D341Med (cell line): ENCODE data around the gene KRTAP5-2.
"Not testable (repeated sequence)": the region's sequence is repeated elsewhere in the genome, so short reads cannot be mapped to it uniquely, and the experiment has no call there.

Experiments used
- DNase-seq: peaks from one replicate; pipeline ENCODE4 v3.0.0; 2012; ENCODE audit warnings: low spot score

KRTAP5-2 gene

DNA sequence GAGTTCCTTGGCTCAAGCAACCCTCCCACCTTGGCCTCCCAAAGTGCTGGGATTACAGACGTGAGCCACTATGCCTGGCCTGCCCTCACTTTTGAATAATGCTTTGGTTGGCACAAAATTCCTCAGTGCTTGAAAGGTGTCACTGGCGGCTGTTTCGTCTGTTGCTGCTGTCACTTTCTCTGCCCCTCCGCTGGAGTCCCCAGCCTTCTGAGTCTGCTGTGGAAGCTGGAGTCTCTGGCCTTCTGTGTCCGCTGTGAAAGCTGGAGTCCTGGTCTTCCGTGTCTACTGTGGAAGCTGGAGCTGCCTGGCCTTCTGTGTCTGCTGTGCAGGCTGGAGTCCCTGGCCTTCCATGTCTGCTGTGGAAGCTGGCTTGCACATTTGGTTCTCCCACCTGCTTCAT is 8.1 kb downstream of the KRTAP5-2 start:
- no peak for DNase-seq

- not testable (repeated sequence) for DNase-seq
Observed at GRCh38 chr11:1589191-1589963, 8.7 kb downstream of the KRTAP5-2 start.

GRCh38 chr11:1586699-1587098 is 11.4 kb downstream of the KRTAP5-2 start:
- DNase-seq, result no peak

DNA sequence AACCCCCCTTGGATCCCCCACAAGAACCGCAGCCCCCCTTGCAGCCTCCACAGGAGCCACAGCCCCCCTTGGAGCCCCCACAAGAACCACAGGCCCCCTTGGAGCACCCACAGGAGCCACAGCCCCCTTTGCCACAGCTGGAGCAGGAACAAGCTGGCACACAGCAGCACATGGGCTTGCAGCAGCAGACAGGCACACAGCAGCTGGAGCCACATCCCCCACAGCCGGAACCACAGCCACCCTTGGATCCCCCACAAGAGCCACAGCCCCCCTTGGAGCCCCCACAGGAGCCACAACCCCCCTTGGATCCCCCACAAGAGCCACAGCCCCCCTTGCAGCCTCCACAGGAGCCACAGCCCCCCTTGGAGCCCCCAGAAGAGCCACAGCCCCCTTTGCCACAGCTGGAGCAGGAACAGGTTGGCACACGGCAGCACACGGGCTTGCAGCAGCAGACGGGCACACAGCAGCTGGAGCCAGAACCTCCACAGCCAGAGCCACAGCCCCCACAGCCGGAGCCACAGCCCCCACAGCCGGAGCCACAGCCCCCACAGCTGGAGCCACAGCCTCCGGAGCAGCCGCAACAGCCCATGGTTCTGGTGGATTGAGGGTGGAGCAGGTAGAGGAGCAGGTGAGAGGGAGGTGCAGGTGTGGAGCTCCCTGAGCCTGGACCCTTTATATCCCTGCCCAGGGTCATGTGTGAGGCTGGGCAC is 13.3 kb downstream of the KRTAP5-2 start, which contains the start of gene KRTAP5-1:
Gene KRTAP5-1 (minus strand): TSS at position 623 of the 710 bp plus-strand sequence. CDS start 34 bp downstream, at position 589.
- DNase-seq, result not testable (repeated sequence)

DNA sequence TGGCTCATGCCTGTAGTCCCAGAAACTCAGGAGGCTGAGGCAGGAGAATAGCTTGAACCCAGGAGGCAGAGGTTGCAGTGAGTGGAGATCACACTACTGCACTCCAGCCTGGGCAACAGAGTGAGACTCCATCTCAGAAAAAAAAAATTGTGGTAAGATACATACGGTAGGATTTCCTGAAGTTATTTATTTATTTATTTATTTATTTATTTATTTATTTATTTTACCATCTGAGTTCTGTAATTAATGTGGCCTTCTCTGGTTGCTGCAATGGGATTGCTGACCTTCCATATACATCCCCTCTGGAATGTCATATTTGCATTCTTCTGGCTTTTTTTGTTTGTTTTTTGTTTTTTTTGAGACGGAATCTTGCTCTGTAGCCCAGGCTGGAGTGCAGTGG is 15.2 kb downstream of the KRTAP5-2 start:
- not testable (repeated sequence) for DNase-seq

DNA sequence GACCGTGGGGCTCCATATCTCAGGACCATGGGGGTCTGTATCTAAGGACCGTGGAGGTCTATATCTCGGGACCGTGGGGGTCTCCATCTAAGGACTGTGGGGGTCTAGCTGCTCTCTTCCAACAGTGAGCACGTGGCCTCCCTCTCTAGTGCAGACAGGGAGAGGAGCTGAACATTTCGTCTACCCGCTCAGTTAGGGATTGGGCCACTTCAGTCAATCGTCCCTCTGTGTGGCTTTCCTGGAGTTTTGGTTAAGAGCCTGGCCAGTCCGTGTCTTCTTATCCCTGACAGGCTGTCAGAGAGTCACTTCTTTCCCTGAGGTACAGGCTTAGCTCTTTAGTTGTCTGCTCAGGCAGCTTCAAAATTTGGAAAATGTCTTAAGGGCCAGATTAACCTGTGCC is 16.1 kb downstream of the KRTAP5-2 start:
- no peak for DNase-seq

- no peak for DNase-seq
Observed at GRCh38 chr11:1576825-1577224, 21.3 kb downstream of the KRTAP5-2 start.

DNA sequence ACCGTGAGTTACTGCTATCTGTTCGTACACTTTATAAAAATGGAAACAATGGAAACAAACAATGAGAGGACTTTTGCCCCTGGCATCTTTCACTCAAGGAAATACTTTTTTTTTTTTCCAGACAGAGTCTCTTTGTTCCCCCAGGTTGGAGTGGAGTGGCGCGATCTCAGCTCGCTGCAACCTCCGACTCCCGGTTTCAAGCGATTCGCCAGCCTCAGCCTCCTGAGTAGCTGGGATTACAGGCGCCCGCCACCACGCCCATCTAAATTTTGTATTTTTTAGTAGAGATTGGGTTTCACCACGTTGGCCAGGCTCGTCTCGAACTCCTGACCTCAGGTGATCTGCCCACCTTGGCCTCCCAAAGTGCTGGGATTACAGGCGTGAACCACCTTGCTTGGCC is 22.3 kb downstream of the KRTAP5-2 start:
- DNase-seq, result not testable (repeated sequence)

- DNase-seq, result no peak
Observed at GRCh38 chr11:1574933-1575242, 23.2 kb downstream of the KRTAP5-2 start.

- DNase-seq, result peak; percentile 88
Observed at GRCh38 chr11:1574238-1574932, 23.7 kb downstream of the KRTAP5-2 start.

DNA sequence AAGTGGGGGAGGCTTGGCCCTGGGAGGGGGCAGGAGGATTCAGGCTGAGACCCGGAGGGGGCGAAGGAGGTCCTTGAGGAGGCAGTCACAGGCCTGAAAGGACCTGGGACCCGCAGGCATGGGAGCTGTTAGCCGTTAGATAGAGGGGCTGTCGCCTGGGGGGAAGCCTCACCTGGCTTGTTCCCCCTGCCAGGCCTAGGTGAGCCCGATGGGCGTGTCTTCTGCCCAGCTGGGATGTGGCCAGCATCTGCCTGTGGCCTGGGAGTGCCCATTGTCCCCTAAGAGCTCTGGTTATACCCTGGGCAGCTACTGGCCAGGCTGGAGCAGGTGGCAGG is 24.2 kb downstream of the KRTAP5-2 start:
- peak; percentile 42 for DNase-seq

GRCh38 chr11:1573077-1573902 is 24.8 kb downstream of the KRTAP5-2 start:
- peak; percentile 44 for DNase-seq

- peak; percentile 98 for DNase-seq
Observed at GRCh38 chr11:1572197-1573076, 25.7 kb downstream of the KRTAP5-2 start, which contains the start of gene DUSP8. Gene DUSP8 (minus strand): TSS chr11:1572271. CDS start chr11:1565826, 6,445 bp downstream.

GRCh38 chr11:1571760-1572196 is 26.3 kb downstream of the KRTAP5-2 start:
- DNase-seq, result no peak

GRCh38 chr11:1570896-1571759 is 27.0 kb downstream of the KRTAP5-2 start:
- DNase-seq, result peak; percentile 51

- DNase-seq, result no peak
Observed at GRCh38 chr11:1570531-1570895, 27.6 kb downstream of the KRTAP5-2 start.

DNA sequence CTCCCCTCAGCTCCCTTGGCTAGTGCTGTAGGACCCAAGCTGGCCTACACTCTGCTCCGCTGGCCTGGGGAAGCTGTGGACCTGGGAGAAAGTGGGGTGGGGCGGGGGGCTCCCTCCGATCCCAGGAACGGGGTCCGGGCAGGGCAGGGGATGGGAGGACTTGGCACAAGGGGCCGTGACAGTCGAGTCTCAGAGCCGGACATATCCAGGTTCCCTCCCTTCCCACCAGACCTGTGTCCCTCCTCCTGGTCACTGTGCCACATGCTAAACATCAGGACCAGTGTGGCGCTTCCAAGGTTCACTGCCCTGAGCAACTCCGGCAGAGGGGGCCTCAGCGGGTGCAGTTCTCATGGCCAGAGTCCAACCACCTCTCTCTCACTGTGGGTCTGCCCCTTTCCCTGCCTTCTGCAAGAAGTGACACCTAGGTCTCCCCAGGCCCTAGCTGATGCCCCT is 28.1 kb downstream of the KRTAP5-2 start:
- DNase-seq, result peak; percentile 2

GRCh38 chr11:1569251-1569780 is 28.8 kb downstream of the KRTAP5-2 start:
- DNase-seq, result no peak

DNA sequence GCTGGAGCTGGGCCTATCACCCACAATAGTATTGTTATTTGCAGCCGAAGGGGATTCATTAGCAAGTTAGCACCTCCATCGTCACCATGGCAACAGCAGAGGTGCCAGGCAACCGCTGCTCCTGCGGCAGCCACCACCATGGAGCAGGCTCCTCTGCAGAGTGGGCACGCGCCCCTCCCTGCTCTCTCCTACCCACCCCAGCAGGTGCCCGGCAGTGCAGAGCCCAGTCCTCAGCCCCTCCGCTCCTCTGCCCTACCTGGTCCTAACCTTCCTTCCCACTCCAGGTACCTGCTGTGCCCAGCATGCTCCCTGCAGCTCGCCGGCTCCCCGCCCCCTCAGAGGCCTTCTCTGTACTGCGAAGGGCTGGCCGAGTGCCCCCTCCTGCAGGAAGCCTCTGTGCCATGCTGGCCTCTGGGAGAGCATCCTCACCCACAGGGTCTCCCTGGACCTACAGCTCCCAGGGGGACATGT is 29.6 kb downstream of the KRTAP5-2 start:
- DNase-seq, result no peak

GRCh38 chr11:1567721-1568100 is 30.4 kb downstream of the KRTAP5-2 start:
- no peak for DNase-seq
